Suppressor macrophage treated with lipopolysaccharide for 1 hour (primary cell): ENCODE results near the gene IRF2.
"Not testable (repeated sequence)": the region's sequence is repeated elsewhere in the genome, so short reads cannot be mapped to it uniquely, and the experiment has no call there.

Experiments
- DNase-seq, 3 donors: peaks; one replicate each; pipeline ENCODE4 v3.0.0-alpha.2; 2020 to 2022

IRF2 gene

GRCh38 chr4:184343502-184344177, 130.7 kb downstream of the IRF2 start:
- DNase-seq = peak; percentile 76 to 77 (median 77)

GRCh38 chr4:184342857-184343237, 131.5 kb downstream of the IRF2 start:
- DNase-seq = not testable (repeated sequence)

GRCh38 chr4:184342167-184342856, 132.0 kb downstream of the IRF2 start:
- DNase-seq = no peak

GRCh38 chr4:184339398-184340193, 134.8 kb downstream of the IRF2 start:
- peak in 1 of 3 donors; percentile 76 for DNase-seq

GRCh38 chr4:184337907-184338306, 136.4 kb downstream of the IRF2 start:
- DNase-seq = no peak
